Measurements from ENCODE around the gene DVL1.
A peak's percentile ranks its signal among the peaks of the same experiment; 100 is the strongest.

DNA sequence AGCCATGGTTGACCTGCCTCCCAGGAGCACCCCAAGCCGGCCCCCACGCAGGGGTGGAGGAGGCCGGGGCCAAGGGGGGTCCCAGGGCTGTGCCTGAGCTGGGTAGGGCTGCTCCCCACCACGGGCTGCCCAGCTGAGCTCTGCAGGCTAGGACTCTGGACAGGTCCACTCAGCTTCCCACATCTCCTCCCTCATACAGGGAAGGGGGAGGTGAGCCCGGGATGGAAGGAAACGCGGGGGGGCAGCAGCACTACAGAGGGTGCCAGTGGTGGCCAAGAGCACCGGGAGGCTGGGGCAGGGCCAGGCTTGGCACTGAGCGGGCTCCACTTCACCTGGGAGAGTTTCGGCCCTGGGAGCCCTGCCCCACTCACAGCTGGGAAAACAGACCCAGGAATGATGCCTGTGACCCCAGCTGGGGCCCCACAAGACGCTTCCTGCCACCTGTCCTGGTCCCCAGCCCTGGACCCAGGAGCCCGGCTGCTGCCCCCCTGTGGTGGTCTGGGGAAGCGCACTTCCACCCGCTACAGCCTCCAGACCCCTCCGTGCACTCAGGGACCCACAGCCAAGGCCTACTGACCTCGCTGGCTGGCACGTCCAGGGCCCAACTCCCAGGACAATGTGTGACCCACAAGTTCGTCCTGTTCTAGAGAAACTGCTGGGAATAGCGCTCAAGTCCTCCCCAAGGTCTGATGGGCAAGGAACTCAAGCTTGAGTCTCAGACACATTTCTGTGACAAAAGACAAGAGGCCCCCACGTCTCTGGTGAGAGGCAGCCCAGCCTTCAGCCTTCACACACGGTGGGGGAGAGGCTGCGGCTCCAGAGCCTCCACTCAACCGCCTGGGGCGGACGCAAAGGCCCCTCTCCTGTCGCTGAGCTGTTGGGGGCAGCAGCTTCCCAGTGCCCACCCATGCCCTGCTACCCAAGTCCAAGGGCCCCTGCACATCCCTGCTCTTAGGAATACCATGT, 22.8 kb upstream of the DVL1 start:
- TF ChIP-seq MAX (CRISPR knock-in tag; IDR thresholded peaks at IDR 0.05) (0 out of 2 replicates have a peak, but pooled peaks have one; percentile 20), CREB1 (CRISPR knock-in tag; IDR thresholded peaks at IDR 0.05) (no peak)

Data from WTC11 (cell line).